Glomerular endothelial cell (primary cell): ENCODE data around the gene TRMT1L. TPM values are rescaled to one million over a fixed set of nuclear protein-coding genes. Genes with fewer than 3 reads are reported as not detected.

Experiments
- total RNA-seq: library from RNA; depleted of rRNA; stranded (reverse); fragments of >200 nt; gene quantifications from 2 replicates; pipeline ENCODE4 v1.2.3, GENCODE V29; 2015

The TRMT1L gene
- total RNA-seq, 1 donor from 2014 or later = 26.2 TPM

Other genes with a start within 250 kb of the TRMT1L start
- gene NIBAN1, start 182.4 kb downstream of the TRMT1L start, total RNA-seq = 5.9 and 19.7 TPM in 2 replicates
- gene RNF2, start 111.4 kb downstream of the TRMT1L start, total RNA-seq = 22.3 and 25.3 TPM in 2 replicates
- 3.9 and 4.0 TPM in 2 replicates for gene SWT1, start 214 bp upstream of the TRMT1L start, total RNA-seq
- 32.5 and 45.9 TPM in 2 replicates for gene IVNS1ABP, start 160.3 kb upstream of the TRMT1L start, total RNA-seq